MG63 (cell line): Measurements from ENCODE around the gene SCG5. TPM values are rescaled to one million over a fixed set of nuclear protein-coding genes. Genes with fewer than 3 reads are reported as not detected.

ENCODE experiments used
- DNase-seq: peaks from one replicate; pipeline ENCODE4 v3.0.0-alpha.2; 2020
- H3K27me3 ChIP-seq: fragments of 250-450 bp; sonication (Bioruptor Pico); 2 replicates; pipeline ENCODE4 v1.5.1; 2020; ENCODE audit warnings: mild to moderate bottlenecking, moderate library complexity
- H3K36me3 ChIP-seq: fragments of 250-450 bp; sonication (Bioruptor Pico); 2 replicates; pipeline ENCODE4 v1.5.1; 2020; ENCODE audit warnings: mild to moderate bottlenecking, moderate library complexity
- H3K4me3 ChIP-seq: fragments of 250-450 bp; sonication (Bioruptor Pico); 2 replicates; pipeline ENCODE4 v1.5.1; 2020; ENCODE audit warnings: mild to moderate bottlenecking, moderate library complexity
- H3K9me3 ChIP-seq: fragments of 250-450 bp; sonication (Bioruptor Pico); 2 replicates; pipeline ENCODE4 v1.5.1; 2020; ENCODE audit warnings: mild to moderate bottlenecking, moderate library complexity
- total RNA-seq: library from RNA; depleted of rRNA; stranded (reverse); fragments of >200 nt; shearing (Covaris generic); gene quantifications from 2 replicates; pipeline ENCODE4 v1.2.3, GENCODE V29; 2014; ENCODE audit warnings: low replicate concordance

Gene SCG5
- total RNA-seq, 1 experiment from 2014 or later, result not detected

GRCh38 chr15:32706704-32707103 lies 65.2 kb downstream of the SCG5 start:
- Histone ChIP-seq H3K36me3 (no peaks in the 10 kb centered on the region), H3K4me3 (no peak overlapping the region), H3K27me3 (no peaks in the 10 kb centered on the region), H3K9me3 (no peaks in the 10 kb centered on the region)
- no peak for DNase-seq

DNA sequence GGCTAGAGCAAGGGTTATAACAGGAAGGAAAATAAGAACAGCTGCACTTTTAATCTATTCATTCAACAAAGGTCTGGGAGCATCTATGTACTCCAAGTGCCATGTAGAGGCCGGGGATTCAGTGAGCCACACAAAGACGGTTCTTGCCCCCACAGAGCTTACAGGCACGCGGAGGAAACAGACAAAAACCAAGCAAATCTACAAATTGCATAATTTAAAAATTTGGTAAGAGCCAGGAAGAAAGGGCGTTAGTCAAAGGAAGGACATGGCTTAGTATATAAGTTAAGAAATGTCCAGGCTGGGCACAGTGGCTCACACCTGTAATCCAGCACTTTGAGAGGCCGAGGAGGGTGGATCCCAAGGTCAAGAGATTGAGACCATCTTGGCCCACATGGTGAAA lies 65.9 kb downstream of the SCG5 start:
- Histone ChIP-seq H3K36me3 (no peaks in the 10 kb centered on the region), H3K4me3 (no peak overlapping the region), H3K9me3 (no peaks in the 10 kb centered on the region), H3K27me3 (no peaks in the 10 kb centered on the region)
- DNase-seq, result no peak

- H3K4me3 ChIP-seq, result no peak overlapping the region
- DNase-seq, result no peak
- no peaks in the 10 kb centered on the region for H3K36me3 ChIP-seq
- H3K27me3 ChIP-seq, result no peaks in the 10 kb centered on the region
- no peaks in the 10 kb centered on the region for H3K9me3 ChIP-seq
Measured at GRCh38 chr15:32709295-32710033, 68.0 kb downstream of the SCG5 start.

GRCh38 chr15:32715276-32715675 lies 73.8 kb downstream of the SCG5 start:
- Histone ChIP-seq H3K36me3 (no peaks in the 10 kb centered on the region; the same call in 1 of the 2 replicates), H3K4me3 (no peak overlapping the region), H3K9me3 (no peaks in the 10 kb centered on the region), H3K27me3 (peaks cover 7% of the 10 kb centered on the region)
- no peak for DNase-seq

DNA sequence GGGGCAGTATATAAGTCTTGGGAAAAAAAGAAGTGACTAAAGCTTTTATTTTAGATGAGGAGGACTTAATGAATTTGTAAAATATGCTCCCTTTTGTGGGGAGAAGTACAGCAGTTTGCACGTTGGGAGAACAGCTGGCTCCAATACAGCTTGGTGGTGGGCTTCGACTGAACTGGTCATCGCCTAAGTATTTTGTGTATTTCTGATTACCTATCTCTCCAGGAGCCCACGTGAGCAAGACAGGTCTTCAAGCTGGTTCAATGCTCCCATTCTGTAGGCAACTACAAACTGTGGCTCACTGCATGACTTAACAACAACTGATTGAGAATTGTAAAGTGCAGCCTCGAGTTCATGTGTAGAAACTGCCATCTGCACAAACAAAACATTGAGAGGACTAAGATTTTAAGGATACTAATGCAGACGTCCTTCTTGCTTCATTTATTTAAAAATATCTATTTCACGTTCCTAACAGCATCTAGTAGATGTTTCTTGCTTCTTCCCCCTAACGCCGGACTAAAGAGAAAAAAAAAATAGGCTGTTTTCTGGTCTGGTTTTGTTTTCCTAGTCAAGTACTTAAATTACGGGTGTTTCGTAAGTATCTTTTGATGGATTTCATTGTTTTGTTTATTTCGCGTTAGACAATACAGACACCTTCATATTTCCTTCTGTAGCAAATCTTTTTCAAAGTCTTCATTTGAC lies 74.9 kb downstream of the SCG5 start:
- no peaks in the 10 kb centered on the region; the same call in 1 of the 2 replicates for H3K36me3 ChIP-seq
- peaks cover 7% of the 10 kb centered on the region for H3K27me3 ChIP-seq
- H3K9me3 ChIP-seq, result no peaks in the 10 kb centered on the region
- H3K4me3 ChIP-seq, result no peak overlapping the region
- DNase-seq, result no peak

DNA sequence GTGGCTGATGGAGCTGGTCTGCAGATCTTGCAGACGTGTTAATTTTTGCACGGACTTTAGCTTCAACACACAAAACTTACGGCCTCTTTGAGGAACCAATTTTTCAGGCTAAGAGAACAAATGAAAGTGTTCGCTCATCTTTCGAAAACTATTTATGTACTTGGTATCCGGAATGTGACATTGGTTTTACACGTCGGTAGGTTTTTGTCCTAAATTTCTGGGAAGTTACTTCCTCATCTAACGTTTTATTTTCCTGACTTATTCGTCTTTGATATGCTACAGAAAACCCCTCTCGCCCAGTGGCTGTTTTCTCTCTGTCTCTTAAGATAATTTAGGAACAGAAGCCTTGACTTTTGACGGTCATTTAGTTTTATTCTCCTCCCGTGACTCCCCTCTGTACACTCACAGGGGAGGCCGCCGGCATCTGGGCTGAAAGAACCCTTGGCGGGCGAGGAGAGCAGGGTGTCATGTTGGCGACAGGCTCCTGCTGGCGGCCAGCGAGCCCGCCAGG lies 75.5 kb downstream of the SCG5 start:
- DNase-seq, result no peak
- H3K27me3 ChIP-seq, result peaks cover 7% of the 10 kb centered on the region
- peak overlapping the region; percentile 53 for H3K4me3 ChIP-seq
- H3K36me3 ChIP-seq, result no peaks in the 10 kb centered on the region; the same call in 1 of the 2 replicates
- H3K9me3 ChIP-seq, result no peaks in the 10 kb centered on the region

DNA sequence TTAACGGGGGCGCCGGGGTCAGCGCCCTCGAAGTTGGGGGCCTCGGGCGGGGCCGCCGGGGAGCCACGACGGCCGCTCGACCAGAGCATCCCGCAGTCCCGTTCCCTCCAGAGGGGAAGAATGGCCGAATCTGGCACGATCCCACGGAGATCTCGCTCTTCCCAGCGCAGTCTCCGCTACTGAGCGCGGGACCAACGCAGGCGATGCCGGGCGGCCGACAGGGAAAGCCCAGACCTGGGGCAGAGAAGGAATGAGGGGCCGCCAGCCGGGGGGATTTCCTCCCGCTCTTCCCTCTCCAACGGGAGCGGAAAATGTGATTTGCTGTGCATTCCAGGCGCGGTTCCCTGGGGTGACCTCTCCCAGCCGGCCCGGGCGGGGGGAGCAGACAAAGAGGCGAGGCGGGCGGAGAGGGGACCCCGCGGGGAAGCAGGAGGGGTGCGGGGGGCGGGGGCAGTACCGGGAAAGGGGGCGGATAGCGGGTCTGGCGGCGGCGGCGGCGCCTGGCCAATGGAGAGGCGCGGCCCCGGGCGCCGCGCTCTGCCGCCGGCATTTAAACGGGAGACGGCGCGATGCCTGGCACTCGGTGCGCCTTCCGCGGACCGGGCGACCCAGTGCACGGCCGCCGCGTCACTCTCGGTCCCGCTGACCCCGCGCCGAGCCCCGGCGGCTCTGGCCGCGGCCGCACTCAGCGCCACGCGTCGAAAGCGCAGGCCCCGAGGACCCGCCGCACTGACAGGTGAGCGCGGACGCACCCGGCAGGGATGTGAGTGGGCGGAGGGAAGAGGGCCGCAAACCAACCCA lies 76.1 kb downstream of the SCG5 start, which contains the start of gene GREM1:
Gene GREM1, plus strand, starts transcription at position 579 of the 801 bp plus-strand sequence. CDS start 12,687 bp downstream, outside the sequence.
- no peaks in the 10 kb centered on the region; the same call in 1 of the 2 replicates for H3K36me3 ChIP-seq
- peak within 1 kb of the TSS; percentile 53 for H3K4me3 ChIP-seq
- H3K9me3 ChIP-seq, result no peaks in the 10 kb centered on the region
- peaks cover 7% of the 10 kb centered on the region for H3K27me3 ChIP-seq
- peak; percentile 46 for DNase-seq

- Histone ChIP-seq H3K27me3 (peaks cover 7% of the 10 kb centered on the region), H3K4me3 (peak overlapping the region; percentile 53), H3K36me3 (no peaks in the 10 kb centered on the region; the same call in 1 of the 2 replicates), H3K9me3 (no peaks in the 10 kb centered on the region)
- DNase-seq, result peak; percentile 29
Measured at GRCh38 chr15:32718227-32718820, 76.8 kb downstream of the SCG5 start.

GRCh38 chr15:32718821-32719716 lies 77.6 kb downstream of the SCG5 start:
- no peaks in the 10 kb centered on the region for H3K9me3 ChIP-seq
- H3K36me3 ChIP-seq, result no peaks in the 10 kb centered on the region; the same call in 1 of the 2 replicates
- peak; percentile 33 for DNase-seq
- H3K4me3 ChIP-seq, result peak overlapping the region; percentile 53
- peaks cover 7% of the 10 kb centered on the region for H3K27me3 ChIP-seq

DNA sequence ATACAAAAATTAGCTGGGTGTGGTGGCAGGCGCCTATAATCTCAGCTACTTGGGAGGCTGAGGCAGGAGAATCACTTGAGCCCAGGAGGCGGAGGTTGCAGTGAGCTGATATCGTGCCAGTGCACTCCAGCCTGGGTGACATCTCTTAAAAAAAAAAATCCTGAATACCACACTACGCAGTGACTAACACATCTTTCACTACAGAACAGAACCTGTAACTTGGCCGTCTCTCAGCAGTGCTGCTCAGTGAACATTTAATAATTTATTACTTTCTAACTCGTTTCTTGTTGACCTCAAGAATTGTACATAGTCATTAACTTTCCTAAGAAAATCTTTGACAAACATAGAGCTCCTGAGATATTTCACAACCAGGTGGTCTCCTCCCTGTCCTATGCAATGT lies 80.1 kb downstream of the SCG5 start:
- Histone ChIP-seq H3K27me3 (peaks cover 7% of the 10 kb centered on the region), H3K4me3 (no peak overlapping the region), H3K9me3 (no peaks in the 10 kb centered on the region), H3K36me3 (peaks cover 2% of the 10 kb centered on the region; the same call in 1 of the 2 replicates)
- no peak for DNase-seq

- Histone ChIP-seq H3K4me3 (no peak overlapping the region), H3K27me3 (peaks cover 5% of the 10 kb centered on the region), H3K9me3 (no peaks in the 10 kb centered on the region), H3K36me3 (peaks cover 2% of the 10 kb centered on the region; the same call in 1 of the 2 replicates)
- no peak for DNase-seq
Measured at GRCh38 chr15:32722136-32722535, 80.6 kb downstream of the SCG5 start.

DNA sequence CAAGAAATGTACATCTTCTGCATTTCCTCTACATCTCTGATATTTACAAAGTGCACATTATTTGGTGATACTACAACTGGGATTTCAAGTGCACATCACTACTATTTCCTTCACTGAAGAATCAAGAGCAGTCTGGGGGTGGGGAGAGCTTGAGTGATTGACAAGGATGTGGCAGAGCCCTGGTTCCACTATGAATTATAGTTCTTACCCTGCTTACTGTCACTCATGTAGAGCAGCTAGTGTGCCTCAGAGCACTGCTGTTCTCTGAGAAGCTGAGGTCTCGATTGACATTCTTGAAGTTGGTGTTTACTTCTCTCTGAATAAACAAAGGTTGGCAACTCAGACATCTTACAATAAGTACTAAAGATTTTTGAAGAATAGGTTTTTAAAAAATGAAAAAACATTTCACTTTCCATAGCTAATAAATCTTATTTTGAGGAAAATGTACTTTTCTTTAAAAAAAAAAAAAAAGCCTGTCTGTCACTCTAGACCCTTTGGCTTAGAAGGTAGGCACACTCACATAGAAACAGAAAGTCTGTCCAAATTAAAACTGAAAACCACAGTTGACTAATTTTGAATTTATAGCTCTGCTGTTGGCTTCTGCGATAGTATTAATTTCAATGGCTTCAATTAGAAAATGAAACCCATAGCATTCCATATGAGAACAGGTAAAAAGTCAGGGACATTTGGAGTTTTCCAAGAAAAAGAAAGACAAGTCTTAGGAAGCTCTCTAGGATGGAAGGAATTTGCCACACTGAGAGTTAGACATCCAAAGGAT lies 81.8 kb downstream of the SCG5 start:
- H3K36me3 ChIP-seq, result peaks cover 2% of the 10 kb centered on the region; the same call in 1 of the 2 replicates
- DNase-seq, result no peak
- no peaks in the 10 kb centered on the region for H3K9me3 ChIP-seq
- peaks cover 3% of the 10 kb centered on the region; the same call in 1 of the 2 replicates for H3K27me3 ChIP-seq
- H3K4me3 ChIP-seq, result no peak overlapping the region

DNA sequence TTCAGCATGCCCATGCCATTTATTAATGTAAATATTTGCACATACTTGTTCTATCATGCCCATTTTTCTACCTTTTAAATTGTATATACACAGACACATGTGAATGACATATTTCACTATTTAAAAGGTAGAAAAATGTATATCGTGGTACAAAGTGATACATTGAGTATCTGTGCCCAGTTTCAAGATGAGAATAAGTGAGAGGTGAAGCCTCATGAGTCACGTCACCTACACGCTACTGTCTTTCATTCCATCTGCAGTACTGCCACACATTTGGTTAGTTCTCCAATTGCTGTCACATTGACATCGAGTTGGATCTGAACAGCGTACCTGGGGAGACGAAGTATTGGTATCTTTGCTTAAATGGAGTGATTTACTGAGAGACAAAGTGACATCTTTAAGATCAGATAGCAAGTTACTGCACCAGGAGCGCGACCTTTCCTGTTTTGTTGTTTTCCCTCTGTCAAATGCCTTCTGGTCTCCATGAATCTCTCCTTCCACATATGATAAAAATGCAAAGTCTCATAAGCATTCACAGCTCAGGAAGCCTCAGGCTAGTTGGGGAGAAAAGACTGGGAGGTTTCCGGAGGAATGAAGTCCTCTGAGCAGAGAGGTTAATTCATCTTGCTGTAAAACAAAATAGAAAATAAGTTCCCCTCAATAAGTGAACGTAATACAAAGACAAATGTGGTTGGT lies 88.3 kb downstream of the SCG5 start:
- Histone ChIP-seq H3K36me3 (peaks cover 8% of the 10 kb centered on the region; the same call in 1 of the 2 replicates), H3K9me3 (no peaks in the 10 kb centered on the region), H3K4me3 (no peak overlapping the region), H3K27me3 (no peaks in the 10 kb centered on the region)
- no peak for DNase-seq
